ENCODE results near the gene SMIM38.

- TF ChIP-seq CTCF (conservative IDR thresholded peaks at IDR 0.05; ENCODE audit: low read depth in 2 of 2) (no peak), EZH2 (IDR thresholded peaks at IDR 0.05; ENCODE audit: low read depth, unreplicated experiment) (no peak), POLR2AphosphoS5 (IDR thresholded peaks at IDR 0.05; ENCODE audit: low read depth) (no peak), NANOG (IDR thresholded peaks at IDR 0.05; ENCODE audit: borderline replicate concordance) (no peak), ZNF114 (CRISPR knock-in tag; IDR thresholded peaks at IDR 0.05) (no peak), EZH2phosphoT487 (IDR thresholded peaks at IDR 0.05; ENCODE audit: unreplicated experiment) (no peak)
- TF ChIP-seq, protein P1, sequence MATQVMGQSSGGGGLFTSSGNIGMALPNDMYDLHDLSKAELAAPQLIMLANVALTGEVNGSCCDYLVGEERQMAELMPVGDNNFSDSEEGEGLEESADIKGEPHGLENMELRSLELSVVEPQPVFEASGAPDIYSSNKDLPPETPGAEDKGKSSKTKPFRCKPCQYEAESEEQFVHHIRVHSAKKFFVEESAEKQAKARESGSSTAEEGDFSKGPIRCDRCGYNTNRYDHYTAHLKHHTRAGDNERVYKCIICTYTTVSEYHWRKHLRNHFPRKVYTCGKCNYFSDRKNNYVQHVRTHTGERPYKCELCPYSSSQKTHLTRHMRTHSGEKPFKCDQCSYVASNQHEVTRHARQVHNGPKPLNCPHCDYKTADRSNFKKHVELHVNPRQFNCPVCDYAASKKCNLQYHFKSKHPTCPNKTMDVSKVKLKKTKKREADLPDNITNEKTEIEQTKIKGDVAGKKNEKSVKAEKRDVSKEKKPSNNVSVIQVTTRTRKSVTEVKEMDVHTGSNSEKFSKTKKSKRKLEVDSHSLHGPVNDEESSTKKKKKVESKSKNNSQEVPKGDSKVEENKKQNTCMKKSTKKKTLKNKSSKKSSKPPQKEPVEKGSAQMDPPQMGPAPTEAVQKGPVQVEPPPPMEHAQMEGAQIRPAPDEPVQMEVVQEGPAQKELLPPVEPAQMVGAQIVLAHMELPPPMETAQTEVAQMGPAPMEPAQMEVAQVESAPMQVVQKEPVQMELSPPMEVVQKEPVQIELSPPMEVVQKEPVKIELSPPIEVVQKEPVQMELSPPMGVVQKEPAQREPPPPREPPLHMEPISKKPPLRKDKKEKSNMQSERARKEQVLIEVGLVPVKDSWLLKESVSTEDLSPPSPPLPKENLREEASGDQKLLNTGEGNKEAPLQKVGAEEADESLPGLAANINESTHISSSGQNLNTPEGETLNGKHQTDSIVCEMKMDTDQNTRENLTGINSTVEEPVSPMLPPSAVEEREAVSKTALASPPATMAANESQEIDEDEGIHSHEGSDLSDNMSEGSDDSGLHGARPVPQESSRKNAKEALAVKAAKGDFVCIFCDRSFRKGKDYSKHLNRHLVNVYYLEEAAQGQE (IDR thresholded peaks at IDR 0.05; ENCODE audit: unreplicated experiment) = no peak
Observed at GRCh38 chr11:69137151-69137844, 18.4 kb upstream of the SMIM38 start.

Measured in GM23338 (cell line).